Measurements from ENCODE around the gene UBE2L5.

GRCh38 chr13:30473675-30474074 is 51.4 kb downstream of the UBE2L5 start:
- TF ChIP-seq ESRRA (CRISPR knock-in tag; IDR thresholded peaks at IDR 0.05; ENCODE audit: low read depth) (no peak), DRAP1 (CRISPR knock-in tag; IDR thresholded peaks at IDR 0.05) (no peak), MIER2 (CRISPR knock-in tag; IDR thresholded peaks at IDR 0.05) (no peak), CEBPZ (IDR thresholded peaks at IDR 0.05; ENCODE audit: low read length) (no peak), SETDB1 (CRISPR knock-in tag; IDR thresholded peaks at IDR 0.05; ENCODE audit: borderline replicate concordance) (no peak), TFAP4 (IDR thresholded peaks at IDR 0.05; ENCODE audit: borderline replicate concordance, low read depth) (no peak), TCF12 (IDR thresholded peaks at IDR 0.05) (no peak), TCF12 (CRISPR knock-in tag; IDR thresholded peaks at IDR 0.05) (no peak), ZBTB20 (CRISPR knock-in tag; IDR thresholded peaks at IDR 0.05; ENCODE audit: borderline replicate concordance, low read depth) (no peak)

Measured in HepG2 (cell line).